Daoy (cell line): ENCODE data around the gene INSR. TPM values are rescaled to one million over a fixed set of nuclear protein-coding genes. Genes with fewer than 3 reads are reported as not detected.
"Not testable (repeated sequence)": the region's sequence is repeated elsewhere in the genome, so short reads cannot be mapped to it uniquely, and the experiment has no call there.

Experiments used
- DNase-seq: peaks from one replicate; pipeline ENCODE4 v3.0.0-alpha.2; 2015; ENCODE audit warnings: low read depth
- total RNA-seq: library from RNA; depleted of rRNA; stranded (reverse); fragments of >200 nt; shearing (Covaris generic); gene quantifications from 2 replicates; pipeline ENCODE4 v1.2.3, GENCODE V29; 2014

The INSR gene
- total RNA-seq, 1 experiment from 2014 or later = 8.9 TPM

DNA sequence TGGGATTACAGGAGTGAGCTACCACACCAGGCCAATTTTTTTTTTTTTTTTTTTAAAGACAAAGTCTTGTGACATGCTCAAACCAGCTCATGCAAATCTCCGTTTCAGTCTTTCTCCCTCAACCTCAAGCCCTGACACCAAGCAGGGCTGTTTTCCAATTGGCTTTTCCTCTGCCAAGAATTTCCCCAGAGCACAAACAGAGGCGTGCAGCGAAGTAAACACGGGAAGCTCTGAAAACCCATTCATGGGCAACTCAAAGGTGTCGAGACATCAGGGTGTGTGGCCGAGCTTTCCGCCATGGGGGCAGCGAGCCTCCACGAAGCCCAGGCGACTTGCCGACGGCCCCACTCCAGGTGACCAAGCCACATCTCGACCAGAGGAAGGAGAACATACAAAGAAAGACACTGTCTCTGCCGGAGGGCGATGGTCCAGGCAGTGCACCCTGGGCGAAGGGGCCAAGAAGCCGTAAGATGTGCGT, 70.0 kb downstream of the INSR start:
- DNase-seq = peak; percentile 29

DNA sequence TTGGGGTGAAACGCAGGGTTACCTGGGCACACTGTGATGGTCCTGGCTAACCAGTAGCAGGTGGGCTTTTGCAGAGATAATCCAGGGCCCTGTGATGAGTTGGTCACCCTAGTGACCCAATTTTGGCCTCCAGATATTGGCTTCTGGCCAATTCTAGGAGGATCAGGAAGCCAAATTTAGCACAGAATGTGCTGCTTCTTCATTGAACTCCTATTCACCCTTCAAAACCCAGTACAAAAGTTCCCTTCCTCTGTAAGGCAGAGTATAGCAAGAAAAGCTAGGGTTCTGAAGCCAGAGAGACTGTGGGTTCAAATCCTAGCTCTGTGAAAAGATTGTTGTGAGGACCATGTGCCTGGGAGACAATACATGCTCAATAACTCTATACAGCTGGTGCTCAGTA, 70.8 kb downstream of the INSR start:
- no peak for DNase-seq

DNA sequence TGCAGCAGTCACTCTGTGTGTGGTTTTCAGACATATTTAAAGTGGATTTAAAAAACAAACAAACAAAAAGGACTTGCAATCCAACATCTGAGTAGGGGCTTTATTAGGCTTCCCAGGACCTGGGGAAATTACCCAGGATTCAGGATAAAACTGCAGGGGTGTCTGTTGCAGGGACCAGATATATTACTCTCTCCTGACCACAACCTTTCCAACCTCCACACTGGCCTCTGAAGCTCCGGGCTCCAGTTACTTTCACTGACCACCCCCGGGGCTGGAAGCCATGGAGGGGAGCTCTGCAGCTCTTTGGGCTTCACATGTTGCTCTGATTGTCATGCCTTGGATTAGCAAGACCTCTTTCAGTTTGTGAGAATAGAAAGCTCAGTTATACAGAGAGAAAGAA, 75.2 kb downstream of the INSR start:
- DNase-seq = no peak

DNA sequence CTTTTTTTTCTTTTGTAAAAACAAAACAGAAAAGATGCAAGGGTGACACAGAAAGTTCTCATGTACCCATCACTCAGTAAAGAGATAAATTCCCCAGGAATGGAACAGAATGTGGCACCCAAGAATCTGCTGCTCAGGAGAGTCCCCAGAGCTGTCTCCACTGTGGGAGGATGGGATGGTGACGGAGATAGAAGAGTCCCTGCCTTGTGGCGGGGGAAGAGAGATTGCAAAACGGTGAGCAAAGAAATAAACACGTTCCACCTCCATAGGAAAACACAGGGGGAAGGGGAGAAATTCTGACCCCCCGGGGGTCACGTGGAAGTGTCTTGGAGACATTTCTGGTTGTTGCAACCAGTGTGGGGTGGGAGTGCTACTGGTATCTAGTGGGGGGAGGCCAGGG, 76.4 kb downstream of the INSR start:
- DNase-seq = no peak

DNA sequence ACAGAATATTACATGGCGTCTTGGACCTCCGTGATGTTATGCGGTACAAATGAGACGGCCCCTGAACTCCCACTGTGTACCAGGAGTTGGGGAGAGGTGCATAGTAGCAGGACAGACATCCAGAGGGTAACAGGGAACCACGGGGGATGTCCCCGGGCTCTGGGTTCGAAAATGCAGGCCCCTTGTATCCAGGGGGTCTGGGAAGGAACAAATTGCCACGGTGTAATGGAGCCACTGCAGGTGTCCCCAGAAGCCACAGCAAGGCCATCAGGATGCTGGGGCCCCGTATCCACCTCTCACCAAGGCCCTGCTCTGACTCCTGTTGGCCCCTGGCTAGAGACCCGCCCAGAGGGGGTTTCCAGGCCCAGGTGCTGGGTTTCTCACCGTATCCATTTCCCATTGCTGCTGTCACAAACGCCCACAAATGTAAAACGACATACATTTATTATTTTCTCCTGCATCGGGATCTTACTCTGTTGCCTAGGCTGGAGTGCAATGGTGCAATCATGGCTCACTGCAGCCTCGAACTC, 77.8 kb downstream of the INSR start:
- no peak for DNase-seq

DNA sequence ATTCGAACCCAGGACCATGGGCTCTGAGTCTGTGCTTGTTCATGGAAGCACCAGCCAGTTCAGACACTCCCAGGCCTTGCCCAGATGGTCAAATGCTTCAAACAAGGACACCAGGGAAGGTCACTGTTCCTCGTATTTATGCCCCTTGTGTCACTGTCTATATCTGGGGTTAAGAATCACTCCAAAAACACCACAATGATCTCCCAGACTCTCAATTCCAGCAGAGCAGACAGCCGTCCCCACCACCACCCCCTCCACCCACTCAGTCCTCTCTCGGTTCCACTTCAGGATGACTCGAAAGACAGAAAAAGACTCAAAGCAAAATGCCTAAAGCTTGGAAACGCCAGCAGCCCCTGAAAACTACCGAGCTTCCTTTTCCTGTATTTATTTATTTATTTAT, 79.0 kb downstream of the INSR start:
- DNase-seq = no peak

DNA sequence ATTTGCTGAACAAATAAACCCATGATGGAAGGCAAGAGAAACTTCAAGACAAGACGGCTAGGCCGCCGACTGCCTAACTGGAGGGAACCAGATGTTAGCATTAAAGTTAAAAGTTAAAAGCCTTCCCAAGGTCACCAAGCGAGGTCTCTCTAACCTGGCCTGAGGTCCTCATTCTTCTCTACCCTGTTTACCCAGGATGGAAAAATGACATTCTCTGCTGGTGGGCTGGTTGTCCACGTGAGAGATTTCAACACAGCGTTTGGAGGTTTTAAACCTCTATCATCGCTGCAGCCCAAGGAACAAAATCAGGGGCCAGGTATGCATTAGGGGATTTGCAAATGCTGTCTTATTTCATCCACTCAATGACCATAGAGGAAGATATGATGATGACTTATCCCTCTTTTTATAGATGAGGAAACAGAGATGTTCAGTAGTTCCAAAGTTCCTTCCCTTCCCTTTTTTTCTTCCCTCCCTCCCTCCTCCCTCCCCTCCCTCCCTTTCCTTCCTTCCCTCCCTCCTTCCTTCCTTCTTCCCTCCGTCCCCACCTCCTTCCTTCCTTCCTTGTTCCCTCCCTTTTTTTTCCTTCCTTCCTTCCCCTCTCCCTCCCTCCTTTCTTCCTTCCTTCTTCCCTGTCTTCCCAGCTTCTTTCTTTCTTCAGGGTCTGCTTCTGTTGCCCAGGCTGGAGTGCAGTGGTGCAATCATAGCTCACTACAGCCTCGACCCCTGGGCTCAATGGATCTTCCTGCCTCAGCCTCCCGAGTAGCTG, 79.7 kb downstream of the INSR start:
- no peak for DNase-seq

DNA sequence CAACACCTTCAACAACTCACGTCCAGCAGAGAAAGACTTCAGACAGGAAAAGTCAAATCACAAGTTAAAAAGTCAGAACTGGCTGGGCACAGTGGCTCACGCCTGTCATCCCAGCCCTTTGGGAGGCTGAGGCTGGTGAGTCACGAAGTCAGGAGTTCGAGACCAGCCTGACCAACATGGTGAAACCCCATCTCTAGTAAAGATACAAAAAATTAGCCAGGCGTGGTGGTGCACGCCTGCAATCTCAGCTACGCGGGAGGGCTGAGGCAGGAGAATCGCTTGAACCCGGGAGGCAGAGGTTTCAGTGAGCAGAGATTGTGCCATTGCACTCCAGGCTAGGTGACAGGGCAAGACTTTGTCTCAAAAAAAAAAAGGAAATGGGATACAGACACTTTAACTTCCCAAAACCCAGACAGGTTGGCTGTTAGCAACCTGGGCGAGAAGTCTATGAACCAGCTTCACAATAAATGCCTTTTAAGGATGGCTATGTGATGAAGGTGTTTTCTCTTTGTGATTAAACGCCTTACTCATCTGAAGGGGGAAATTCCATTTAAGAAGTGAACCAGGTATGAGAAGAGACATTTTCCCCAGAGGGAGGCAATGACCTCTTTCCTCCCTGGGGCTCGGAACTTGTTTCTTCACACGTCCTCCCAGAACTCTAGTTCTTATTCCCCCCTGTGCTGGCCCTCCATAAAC, 80.4 kb downstream of the INSR start:
- no peak for DNase-seq

DNA sequence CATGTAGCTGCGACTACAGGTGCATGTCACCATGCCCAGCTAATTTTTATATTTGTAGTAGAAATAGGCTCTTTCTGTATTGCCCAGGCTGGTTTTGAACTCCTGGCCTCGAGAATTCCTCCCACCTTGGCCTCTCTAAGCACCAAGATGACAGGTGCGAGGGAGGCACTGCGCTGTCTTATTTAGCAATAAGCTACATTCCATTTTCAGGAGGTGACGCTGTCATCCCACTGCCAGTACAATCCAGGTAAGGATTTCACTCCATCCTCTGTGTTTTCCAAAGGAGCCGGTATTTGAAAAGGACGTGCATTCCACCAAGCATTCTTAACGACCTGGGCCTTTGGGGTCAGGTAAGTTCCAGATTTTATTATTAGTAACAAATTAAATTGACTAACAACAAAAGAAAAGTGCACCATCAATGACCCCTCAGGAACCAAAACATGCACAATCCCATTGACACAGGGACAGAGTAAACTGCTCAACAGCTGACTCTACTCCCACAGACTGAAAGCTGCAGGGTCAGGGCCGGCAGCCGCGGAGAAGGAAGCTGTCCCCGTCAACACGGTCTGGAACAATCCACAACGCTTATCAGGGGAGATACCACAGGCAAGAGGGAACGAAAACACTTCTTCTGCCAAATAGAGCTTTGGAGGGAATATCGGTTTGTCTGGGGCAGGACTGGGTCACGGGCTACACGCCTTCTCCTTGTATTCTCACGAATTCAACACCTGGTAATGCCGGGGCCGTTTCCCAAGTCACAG, 82.8 kb downstream of the INSR start:
- peak; percentile 73 for DNase-seq

DNA sequence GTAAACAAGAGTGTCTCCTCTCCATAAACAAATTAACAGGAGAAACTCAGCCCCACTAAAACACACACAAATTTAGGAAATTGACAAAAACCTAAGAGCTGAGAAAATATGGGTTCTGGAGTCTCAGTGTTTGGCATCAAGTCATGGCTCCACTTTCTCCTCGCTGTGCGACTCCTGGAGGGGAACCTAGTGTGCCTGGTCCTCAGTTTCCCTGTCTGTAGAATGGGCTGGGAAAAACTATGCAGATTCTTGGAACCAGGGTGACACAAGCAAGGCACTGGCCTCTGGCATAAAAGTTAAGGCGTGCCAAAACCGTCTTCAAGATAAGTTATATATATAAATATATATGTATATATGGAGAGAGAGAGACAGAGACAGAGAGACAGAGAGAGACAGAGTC, 83.9 kb downstream of the INSR start:
- no peak for DNase-seq

DNA sequence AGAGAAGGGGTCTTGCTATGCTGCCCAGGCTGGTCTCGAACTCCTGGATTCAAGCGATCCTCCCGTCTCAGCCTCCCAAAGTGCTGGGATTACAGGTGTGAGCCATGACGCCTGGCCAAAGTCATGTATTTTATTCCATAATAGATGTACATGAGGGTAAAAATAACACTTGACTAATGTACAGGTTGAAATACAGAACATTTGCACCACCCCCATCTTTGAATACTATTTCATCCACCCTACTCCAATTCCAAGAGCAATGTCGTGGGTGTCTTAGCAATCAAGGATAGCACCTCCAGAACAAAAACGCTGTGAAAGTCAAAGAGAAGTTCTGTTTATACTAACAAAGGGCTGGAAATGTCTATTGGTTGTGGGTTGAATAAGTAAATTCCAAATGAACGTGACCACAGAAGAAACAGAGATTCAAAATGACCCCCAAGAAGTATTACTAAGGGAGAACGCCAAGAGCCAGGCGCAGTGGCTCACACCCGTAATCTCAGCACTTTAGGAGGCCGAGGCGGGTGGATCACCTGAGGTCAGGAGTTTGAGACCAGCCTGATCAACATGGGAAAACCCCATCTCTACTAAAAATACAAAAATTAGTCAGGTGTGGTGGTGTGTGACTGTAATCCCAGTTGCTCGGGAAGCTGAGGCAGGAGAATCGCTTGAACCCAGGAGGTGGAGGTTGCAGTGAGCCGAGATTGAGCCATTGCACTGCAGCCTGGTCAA, 84.5 kb downstream of the INSR start:
- DNase-seq = not testable (repeated sequence)

DNA sequence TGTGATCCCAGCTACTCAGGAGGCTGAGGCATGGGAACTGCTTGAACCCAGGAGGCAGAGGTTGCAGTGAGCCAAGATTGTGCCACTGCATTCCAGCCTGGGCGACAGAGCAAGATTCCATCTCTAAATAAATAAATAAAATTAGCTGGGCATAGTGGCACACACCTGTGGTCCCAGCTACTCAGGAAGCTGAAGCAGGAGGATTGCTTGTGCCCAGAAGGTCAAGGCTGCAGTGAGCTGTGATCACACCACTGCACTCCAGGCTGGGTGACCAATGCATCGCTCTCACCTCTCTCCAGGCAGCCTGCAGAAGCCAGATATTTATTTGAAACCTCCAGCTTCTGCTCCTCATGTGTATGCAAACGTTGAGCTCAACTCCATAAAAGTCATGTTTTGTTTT, 85.2 kb downstream of the INSR start:
- DNase-seq = not testable (repeated sequence)

DNA sequence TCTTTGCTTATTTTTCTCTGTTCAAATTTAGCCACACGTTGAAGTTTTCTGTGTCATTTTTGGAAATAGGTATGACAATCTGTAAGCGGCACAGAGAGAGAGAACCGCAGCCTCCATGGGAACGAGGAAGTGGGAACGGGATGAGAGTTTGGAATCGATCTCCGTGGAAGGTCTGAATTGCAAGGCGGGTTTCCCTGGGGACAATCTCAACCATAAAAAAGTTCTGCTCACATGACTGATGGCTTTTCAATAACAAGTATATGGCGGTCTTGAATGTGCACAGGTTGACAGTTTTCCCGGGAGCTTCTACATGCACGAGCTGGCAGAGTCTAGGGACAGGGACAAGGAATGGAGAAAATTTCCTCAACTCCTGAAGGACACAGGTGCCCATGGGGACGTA, 90.9 kb downstream of the INSR start:
- DNase-seq = no peak

DNA sequence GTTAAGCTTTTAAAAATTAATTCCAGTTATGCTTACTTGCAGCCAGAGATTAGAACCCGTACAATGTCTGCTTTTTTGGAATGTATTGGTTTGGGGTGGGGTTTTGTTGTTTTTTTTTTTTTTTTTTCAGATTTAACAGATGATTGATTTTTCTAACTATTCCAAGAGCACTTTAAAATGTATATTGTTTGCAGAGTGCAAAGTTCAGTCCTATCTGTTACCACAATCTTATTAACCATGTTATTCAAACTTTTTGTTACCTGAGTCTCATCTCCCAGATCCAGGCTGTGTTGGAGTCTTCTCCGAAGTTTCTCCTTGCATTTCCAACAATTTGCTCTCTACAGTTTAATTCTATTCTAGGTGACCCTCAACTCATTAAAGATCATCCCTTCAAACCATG, 91.3 kb downstream of the INSR start:
- no peak for DNase-seq

DNA sequence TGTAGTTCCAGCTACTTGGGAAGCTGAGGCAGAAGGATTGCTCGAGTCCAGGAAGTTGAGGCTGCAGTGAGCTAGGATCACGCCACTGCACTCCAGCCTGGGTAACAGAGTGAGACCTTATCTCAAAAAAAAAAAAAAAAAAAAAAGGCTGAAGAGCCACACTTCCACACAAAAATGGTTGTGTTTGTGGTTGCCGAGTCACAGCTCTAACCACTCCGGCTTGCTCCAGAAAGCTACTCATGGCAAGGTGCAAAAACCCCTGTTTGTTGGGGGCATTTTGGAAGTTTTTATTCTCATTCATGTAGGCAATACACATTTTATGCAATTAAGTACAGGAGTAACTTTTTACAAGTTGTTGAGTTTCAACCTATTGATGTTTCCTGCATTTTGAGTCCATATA, 93.5 kb downstream of the INSR start:
- no peak for DNase-seq

DNA sequence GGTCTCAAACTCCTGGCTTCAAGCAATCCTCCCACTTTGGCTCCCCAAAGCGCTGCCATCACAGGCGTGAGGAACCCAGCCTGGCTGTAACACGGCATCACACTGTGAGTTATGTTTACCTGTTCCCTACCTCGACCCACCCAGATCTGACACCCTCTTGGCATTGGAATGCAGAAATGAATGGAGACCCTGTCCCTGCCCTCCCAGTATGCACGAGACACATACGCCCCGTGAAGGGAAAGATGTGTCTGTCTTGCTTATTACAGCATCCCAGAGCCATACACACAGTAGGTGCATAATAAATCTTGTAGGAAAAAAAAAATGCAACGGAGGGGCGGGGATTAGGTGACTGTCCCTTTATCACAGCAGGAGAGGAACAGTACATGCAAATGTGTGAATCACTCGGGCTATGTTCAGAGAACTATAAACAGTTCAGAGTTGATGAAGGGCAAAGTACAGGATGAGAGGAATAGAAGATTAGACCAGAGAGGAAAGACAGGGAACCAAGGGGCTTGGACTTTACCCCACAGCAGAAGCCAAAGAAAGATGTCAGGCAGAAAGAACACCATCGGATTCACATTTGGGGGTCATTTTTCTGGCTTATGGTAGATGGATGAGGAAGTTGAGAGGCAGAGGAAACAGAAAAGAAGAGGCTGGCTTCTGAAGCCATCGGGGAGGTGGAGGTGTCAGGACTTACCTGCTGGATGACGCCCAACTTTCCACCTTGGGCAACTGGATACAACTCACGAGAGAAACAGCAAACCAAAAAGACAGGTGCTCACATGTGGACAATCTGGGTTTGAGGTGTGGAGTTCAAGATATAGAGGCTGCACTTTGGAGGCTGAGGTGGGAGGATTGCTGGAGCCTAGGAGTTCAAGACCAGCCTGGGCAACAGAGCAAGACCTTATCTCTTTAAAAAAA, 94.3 kb downstream of the INSR start:
- peak; percentile 51 for DNase-seq

DNA sequence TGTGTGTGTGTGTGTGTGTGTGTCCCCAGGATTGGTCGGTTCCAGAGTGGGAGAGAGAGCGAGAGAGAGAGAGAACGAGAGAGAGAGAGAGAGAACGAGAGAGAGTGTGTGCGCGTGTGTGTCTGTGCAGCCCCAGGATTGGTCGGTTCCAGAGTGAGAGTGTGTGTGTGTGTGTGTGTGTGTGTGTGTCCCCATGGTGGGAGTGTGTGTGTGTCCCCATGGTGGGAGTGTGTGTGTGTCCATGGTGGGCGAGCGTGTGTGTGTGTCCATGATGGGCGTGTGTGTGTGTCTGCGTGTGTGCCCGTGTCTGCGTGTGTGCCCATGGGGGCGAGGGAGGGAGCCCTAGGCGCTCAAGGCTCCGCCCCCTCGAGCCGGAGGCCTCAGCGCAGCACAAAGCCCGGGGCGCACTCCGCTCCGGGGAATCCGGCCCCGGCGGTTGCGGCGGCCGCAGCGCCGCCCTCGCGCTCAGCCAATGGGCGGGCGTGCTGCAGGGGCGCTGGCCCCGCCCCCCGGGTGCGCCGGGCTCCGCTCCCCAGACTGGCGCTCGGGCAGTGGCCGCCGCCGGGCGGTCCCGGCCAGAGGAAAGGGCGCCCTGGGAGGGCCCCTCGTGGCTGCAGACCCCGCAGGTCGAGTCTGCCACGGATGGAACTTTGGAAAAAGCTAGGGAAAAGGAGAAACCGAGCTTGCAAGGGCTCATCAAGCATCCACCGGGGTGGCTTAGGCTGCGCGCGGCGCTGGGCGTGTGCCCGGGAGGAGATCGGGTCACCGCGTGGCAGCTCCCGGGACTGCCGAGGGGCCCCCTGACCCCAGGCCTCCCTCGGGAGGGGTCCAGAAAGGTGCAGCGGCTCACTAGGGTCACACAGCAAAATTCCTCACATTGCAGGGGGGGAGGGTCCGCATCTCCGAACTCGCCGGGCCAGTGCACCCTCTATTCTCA, 96.2 kb downstream of the INSR start:
- DNase-seq = peak; percentile 95

DNA sequence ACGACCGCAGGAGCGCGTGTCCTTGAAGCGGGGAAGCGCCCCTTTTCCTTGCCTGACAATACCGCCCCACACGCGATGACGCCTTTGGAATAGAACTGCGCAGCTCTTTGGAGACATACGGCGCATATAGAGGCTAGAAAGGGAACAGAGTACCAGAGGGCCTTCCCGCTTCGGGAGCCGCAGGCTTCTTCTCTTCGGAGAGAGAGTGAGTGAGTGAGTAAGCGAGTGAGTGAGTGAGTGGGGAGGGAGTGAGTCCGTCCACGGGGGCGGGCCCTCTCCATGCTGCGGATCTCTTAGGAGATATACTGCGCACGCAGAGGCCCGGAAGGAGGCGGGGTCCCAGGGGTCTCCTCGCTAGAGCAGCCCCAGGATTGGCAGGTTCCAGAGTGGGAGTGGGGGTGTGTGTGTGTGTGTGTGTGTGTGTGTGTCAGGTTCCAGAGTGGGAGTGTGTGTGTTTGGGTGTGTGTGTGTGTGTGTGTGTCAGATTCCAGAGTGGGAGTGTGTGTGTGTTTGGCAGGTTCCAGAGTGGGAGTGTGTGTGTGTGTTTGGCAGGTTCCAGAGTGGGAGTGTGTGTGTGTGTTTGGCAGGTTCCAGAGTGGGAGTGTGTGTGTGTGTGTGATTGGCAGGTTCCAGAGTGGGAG, 97.0 kb downstream of the INSR start:
- peak; percentile 89 for DNase-seq

DNA sequence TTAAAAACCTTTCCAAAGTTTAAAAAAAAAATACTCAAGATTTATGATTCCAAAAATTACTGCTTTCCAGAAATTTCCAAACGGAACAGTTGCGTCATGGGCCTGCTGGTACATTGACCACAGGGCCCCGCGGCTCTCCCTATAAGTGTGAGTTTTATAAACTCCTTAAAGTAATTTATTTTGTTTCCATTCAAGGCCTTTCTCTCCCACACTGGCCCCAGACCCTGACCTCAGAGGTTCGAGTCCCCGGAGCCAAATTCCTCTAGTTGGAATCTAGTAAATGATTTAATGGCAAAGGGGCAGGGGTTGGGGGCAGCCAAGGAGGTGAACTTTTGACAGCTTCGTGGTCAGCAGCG, 97.5 kb downstream of the INSR start:
- DNase-seq = no peak
